Muscle of back (tissue), 13 donors: ENCODE results near the gene NEU2. TPM values are rescaled to one million over a fixed set of nuclear protein-coding genes. Genes with fewer than 3 reads are reported as not detected.

Experiments
- DNase-seq, 3 donors: peaks; one replicate each; pipeline versions ENCODE4 v3.0.0 to v3.0.0-alpha.2; 2013
- long read RNA-seq, 9 donors: transcript quantifications; one replicate each; lab custom pipeline, GENCODE V29; 2026
- polyA plus RNA-seq, 10 donors: library from polyadenylated mRNA; unstranded; fragments of 120-200 nt; gene quantifications; one replicate each; pipeline ENCODE4 v1.2.1, GENCODE V29; 2013; ENCODE audit not compliant: insufficient read length in 10 of 10

NEU2 gene
- polyA plus RNA-seq = not detected
- long read RNA-seq, donor 1 = 0 reads
- long read RNA-seq, donor 2 = 0 reads
- long read RNA-seq, donor 3 = 0 reads
- long read RNA-seq, donor 4 = 0 reads
- long read RNA-seq, donor 5 = 0 reads
- long read RNA-seq, donor 6 = 0 reads
- long read RNA-seq, donor 7 = 0 reads
- long read RNA-seq, donor 8 = 0 reads
- long read RNA-seq, donor 9 = 0 reads

DNA sequence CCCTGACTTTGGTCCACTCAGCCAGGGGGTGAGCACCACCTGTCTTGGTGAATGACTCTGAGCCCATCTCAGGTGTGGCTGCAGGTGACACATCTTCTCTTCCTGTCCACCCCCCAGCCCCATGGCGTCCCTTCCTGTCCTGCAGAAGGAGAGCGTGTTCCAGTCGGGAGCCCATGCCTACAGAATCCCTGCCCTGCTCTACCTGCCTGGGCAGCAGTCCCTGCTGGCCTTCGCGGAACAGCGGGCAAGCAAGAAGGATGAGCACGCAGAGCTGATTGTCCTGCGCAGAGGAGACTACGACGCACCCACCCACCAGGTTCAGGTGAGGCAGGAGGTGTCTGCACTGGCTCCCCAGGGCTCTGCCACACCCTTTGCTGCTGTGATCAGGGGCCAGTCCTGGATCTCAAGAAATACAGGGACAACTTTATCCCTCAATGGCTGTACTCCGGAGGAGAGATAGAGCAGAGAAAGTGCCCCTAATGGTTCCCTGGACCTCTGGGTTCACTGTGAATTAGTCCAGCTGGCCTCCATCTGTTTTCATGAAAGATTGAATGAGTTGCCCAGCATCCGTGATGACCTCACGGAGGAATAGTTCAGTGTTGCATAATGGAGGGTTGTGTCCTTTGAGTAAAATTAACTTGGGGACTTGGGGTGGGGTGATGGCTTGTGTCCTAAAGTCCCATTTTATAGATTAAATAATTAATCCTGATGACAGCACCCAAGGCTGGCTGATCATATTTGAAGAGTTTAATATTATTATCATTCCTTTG, at the start of gene NEU2:
NEU2 (plus strand) TSS at position 122 of the 770 bp plus-strand sequence; CDS start at position 122, 0 bp downstream.
- no peak for DNase-seq

DNA sequence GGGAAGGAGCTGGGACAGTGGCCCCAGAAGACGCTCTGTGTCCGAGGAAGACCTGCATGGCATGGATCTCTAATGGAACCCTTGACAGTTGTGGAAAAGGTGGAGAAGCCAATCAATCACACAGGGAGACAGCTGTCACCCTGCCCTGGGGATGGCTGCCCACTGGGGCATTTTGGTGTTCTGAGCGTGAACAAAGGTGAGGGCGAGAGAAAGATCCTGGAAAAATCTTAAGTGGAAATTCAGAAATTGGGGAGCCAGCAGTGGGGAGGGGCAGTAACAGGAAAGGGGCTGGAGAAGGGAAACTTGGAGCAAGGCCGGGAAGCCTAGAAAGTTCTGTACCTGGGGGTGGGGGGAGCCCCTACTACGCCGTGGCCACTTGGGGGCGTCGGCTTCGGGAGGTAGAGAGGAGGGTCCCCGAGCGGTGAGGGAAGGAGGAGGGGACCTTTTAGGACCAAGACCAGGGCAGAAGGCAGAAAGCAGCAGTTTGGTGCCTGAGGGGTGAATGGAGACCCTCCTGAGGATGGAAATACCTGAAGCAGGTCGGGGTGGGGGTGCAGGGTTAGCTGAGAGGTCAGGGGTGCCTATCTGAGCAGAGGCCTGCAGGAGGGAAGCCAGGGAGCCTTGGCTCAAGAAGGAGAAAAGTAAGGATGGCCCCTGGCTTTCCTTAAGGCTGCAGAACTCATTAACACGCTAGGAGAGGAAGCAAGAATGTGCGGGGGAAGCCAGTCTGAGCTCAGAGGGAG, 49.4 kb upstream of the NEU2 start:
- no peak for DNase-seq

- DNase-seq = no peak
Observed at GRCh38 chr2:232983669-232984140, 48.8 kb upstream of the NEU2 start.

DNA sequence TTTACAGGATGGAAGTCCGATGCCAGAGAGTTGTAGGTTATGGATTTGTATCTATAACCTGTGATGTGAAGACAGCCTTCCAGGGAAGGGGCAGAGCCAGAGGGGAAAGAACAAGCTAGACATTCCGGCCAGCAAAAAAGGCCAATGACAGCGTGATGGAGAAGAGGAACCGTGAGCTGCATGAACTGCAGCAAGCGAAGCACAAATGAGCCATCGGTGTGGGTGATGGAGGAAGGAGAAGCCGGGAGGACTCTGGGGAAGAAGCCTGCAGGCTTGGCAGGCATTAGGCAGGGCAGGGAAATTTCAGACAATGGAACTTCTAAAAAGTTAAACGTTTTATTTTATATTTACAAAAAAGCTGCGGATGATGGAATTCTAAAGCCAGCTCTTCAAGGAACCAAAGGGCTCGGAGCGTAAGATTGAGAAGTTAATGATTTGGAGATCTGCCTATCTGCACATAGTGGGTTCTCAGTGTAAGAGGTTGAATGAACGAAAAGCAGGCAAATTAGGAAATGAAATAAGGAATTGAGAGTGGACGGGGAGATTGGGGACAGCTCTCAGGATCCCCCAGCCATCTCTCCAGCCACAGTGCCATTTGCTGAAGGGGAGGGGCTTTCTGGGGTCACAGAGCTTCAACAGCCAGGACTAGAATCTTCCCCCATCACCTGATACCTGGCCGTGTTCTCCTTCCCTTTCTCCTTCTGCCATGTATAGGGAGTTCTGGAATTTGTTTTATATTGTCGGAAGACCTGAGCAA, 47.8 kb upstream of the NEU2 start:
- DNase-seq = no peak

DNA sequence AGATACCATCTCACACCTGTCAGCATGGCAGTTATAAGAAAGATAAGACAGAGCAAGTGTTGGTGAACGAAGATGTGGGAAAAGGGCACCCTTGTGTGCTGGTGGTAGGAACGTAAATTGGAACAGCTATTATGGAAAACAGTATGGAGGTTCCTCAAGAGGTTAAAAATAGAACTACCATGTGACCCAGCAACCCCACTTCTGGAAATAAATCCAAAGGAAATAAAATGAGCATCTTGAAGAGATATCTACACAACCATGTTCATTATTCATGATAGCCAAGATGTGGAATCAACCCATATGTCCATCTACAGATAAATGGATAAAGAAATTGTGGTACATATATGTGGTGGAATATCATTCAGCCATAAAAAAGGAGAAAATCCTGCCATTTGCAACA, 46.3 kb upstream of the NEU2 start:
- DNase-seq = no peak

DNA sequence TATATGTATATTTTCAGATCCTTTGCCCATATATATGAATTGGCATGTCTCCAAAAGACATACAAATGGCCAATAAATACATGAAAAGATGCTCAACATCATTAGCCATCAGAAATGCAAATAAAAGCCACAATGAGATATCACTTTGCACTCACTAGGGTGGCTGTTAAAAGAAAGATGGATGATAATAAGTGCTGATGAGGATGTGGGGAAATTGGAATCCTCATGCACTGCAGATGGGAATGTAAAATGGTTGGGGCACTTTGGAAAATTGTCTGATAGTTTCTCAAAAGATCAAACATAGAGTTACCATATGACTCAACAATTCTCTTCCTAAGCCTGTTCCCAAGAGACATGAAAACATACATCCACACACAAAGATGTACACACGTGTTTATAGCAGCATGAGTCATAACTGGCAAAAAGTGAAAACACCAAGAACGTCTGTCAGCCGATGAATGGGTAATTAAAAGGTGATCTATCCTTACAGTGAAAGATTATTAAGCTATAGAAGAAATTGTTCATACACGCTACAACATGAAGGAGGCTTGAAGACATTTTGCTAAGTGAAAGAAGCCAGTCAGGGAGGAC, 39.1 kb upstream of the NEU2 start:
- no peak for DNase-seq

DNA sequence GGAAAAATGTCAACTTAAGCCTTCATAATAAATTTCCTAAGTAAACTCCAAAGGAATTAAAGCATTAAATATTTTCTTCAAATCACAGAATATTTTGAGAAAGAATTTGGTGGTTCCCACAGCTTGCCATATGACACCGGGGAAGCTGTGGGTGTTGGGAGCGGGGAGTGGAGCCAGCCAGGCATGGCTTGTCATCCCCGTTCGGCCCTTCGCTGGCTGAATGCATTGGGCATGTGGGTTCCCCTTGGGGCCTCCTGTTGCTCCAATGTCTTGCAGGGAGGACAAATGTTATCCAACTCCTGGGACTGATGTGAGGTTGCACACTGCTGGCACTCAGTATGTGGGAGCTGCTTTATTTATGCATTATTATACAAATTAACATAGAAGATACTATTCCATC, 38.0 kb upstream of the NEU2 start:
- DNase-seq = no peak

DNA sequence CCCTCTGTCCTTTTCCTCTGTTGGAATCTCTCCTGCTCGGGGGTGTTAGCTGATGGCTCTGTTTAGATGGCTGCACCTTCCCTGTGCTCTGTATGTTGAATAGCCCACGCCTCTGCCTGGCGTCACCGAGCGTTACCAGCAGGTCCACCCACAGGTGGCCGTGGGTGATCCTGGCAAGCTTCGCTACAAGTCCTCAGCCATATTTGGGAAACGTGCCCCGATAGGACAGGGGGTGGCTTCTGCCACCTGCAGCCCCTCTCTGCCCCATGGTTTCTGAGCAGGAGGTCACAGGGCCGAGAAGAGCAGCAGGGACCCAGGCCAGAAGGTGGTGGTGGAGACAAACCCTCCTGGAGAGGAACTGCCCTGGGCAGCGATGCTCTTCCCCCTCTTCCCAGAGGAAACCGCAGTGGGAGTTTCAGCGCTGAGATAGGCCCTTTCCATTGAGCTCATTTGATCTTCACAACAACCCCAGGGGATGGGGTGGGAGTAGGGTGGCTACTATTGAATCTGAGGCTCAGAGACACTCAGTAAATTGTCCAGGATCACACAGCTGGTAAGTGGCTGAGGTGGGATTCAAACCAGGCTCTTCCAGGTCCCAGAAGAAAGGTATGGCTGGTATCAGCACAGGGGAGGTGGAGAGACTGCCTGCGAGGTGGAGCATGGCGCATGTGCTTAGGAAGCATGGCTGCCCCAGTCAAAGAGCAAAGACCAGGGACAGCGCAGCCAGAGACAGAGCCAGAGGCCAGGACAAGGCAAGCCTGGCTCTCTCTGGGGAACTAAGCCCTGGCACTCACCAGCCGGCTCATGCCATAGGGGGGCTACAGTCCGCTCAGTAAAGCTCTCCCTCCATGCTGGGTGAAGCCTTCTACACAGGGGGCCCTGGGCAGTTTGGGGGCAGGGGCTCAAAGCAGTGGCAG, 34.5 kb upstream of the NEU2 start:
- DNase-seq = no peak

- DNase-seq = no peak
Observed at GRCh38 chr2:232998666-232998985, 33.8 kb upstream of the NEU2 start.

- DNase-seq = no peak
Observed at GRCh38 chr2:232999354-232999753, 33.1 kb upstream of the NEU2 start.

DNA sequence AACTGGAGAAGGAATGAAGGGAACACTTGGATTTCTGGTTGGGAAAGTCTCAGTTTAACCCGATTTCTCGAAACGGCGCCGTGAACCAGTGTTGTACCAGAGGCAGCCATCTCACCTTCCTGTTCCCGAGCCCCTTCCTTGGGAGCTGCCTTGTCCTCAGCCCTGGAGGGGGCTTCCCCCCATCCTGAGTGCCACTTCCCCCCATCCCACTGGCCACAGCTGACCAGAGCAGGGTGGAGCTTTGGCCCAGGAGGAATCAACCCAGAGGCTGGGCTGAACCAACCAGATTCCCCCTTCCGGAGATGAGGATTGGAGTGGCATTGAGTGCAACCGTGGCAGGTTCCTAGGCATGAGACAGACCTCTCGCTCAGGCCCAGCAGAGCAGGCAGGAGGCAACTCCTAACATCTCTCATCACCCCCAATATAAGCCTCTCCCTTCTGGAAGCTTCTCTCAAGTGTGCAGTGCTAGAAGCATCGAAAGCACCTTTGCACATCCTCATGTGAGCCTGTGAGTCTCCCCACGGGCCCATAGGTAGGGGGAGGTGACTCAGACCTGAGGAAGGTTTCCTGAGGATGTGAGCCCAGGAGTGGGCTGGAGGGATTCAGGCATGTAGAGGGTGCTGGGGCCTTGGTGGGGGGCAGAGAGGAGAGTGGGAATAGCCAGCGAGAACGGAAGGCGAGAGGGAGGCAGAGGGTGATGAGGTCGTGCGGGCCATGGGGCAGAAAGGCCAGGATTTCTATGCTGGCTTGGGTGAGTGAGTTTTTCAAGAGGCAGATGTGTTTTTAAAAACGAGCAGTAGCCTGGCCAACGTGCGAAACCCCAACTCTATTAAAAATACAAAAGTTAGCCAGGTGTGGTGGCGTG, 31.4 kb upstream of the NEU2 start:
- no peak for DNase-seq

GRCh38 chr2:233002829-233003657, 29.4 kb upstream of the NEU2 start:
- DNase-seq = no peak

DNA sequence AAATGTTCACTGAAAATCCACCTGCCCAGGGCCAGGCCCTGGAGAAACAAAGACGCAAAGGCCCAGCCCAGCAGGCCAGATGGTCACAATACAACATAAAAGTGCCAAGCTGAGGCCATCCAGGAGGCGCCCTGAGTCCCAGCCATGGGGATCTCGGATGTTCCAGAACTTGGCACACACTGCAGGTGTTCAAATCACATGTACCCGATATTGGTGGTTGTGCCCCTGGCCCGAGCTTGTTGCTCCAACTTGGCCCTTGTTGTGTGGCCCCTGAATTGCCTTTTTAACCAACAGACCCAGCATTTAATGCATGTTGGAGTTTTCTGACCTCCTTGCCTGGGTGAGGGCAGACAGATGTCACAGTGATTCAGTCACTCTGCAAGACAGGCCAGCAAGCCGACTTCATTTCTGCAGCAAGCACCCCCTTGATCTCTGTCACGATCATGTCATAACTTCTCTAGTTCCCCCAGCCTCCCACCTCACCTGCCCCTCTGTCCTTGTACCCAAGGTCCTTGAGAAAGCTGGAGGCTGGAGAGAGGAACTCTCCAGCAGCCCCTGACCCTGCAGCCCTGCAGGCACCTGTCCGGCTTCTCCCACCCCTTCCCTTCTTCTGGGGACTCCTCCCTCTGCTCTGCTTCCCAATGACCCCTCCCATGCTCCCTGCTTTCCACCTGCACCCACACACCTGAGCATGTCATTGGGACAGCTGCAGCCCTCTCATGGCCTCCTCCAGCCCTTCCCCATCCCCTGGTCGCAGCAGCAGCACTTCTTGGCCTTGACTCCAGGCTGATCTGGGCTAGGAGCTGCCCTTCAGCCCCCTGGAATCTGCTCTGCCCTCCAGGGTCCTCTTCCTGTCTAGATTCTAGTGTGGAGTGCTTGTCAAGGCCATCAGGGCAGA, 28.6 kb upstream of the NEU2 start:
- DNase-seq = no peak

- DNase-seq = no peak
Observed at GRCh38 chr2:233005096-233005495, 27.4 kb upstream of the NEU2 start.

DNA sequence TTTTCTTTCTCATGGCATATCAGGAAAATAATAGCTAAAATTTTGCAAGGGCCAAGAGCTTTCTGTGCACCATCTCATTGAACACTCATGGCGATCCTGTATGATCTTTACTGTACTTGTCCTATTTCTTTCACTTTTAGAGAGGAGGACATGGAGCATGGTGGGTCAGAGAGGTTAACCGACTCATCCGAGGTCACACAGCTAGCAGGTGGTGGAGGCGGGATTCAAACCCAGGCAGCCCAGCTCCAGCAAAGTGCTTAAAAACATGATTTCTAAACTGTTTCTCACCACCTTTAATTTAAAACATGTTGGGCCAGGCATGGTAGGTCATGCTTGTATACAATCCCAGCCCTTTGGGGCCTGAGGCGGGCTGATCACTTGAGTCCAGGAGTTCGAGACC, 25.8 kb upstream of the NEU2 start:
- DNase-seq = no peak

DNA sequence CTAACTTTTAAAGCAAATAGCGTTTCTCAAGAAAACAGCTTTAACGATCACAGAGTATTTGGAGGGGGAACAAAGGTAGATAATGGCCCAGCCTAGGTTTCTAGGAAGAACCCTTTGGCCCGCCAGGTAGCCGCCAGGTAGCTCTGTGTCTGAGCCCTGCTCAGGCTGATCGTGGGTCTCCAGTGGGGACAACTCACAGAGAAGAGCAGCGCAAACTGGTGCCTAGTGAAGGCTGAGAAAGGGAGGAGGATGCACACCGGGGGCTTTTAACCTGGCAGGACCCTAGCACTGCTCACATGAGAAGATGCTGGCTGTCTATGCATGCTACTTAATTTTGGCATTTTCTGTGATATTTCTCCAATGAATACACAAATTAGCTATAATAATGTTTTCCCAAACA, 25.2 kb upstream of the NEU2 start:
- no peak for DNase-seq

DNA sequence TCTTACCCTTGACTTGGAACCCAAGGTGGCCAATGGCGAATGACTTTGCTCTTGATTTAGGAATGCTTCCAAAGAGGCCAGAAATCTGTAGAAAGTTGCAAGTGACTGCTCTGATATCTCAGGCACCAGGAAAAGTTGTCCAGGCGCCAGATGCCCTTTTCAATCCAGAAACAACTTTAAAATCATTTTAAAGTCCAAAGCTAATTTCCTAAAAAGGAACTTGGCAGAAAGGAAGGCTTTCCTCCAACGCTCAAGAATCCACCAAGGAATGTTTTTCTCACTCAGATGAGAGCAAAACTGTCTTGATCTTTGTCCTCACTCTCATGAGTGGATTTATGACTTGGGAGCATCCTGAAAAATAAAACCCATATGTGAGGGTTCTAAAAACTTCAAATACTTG, 24.7 kb upstream of the NEU2 start:
- peak in 1 of 3 donors; percentile 33 for DNase-seq

DNA sequence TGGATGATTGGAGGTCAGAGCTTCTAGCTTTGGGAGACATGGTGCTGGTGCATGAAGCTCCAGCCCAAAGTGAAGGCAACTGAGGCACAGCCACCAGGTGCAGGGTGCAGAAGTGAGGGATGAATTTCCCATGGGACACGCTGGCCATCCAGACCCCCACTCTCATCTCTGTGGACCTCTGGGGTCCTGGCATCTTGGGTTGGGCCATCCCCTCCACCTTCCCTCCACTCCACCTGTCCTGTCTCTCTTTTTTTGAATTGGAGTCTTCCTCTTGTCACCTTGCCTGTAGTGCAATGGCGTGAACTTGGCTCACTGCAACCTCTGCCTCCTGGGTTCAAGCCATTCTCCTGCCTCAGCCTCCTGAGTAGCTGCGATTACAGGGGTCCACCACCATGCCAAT, 22.8 kb upstream of the NEU2 start:
- DNase-seq = no peak
